T-helper 2 cell treated with Interferon-gamma antibody and Interleukin-4, amounts not matched to agents 5 μg/mL and 100 μg/mL, for 36 hours (primary cell): ENCODE data around the gene RFX5.

Experiments used
- DNase-seq: peaks from one replicate; pipeline ENCODE4 v3.0.0; 2021; ENCODE audit warnings: low spot score
- H3K27ac Mint-ChIP-seq: one replicate; pipeline ENCODE4 v1.8.0; 2021; ENCODE audit warnings: mild to moderate bottlenecking, mixed read lengths
- H3K27me3 Mint-ChIP-seq: one replicate; pipeline ENCODE4 v1.8.0; 2021; ENCODE audit warnings: low read depth, mixed read lengths
- H3K36me3 Mint-ChIP-seq: one replicate; pipeline ENCODE4 v1.8.0; 2021; ENCODE audit warnings: low read depth, mixed read lengths
- H3K4me1 Mint-ChIP-seq: one replicate; pipeline ENCODE4 v1.8.0; 2021; ENCODE audit warnings: low read depth, mixed read lengths
- H3K4me3 Mint-ChIP-seq: one replicate; pipeline ENCODE4 v1.8.0; 2022; ENCODE audit warnings: mild to moderate bottlenecking, moderate library complexity, mixed read lengths
- H3K9me3 Mint-ChIP-seq: one replicate; pipeline ENCODE4 v1.8.0; 2021; ENCODE audit warnings: mixed read lengths

RFX5 gene

DNA sequence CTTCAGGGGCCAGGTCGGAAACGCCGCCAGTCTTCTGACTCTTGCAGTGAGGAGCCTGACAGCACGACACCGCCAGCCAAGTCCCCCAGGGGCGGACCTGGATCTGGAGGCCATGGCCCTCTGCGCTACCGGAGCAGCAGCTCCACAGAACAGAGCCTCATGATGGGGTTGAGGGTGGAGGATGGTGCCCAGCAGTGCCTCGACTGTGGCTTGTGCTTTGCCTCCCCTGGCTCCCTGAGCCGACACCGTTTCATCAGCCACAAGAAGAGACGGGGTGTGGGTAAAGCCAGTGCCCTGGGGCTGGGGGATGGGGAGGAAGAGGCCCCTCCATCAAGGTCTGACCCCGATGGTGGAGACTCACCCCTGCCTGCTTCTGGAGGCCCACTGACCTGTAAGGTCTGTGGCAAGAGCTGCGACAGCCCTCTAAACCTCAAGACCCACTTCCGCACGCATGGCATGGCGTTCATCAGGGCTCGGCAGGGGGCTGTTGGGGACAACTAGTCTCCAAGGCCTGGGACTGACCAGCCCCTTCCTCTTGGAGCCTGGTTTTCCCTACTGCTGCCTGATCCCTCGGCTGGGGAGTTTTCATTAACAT lies 56.2 kb downstream of the RFX5 start:
- peaks cover 41% of the 10 kb centered on the region for H3K36me3 Mint-ChIP-seq

More for the DNA sequence above, 56.2 kb downstream of the RFX5 start:
- no peak overlapping the region for H3K4me3 Mint-ChIP-seq
- no peaks in the 10 kb centered on the region for H3K27me3 Mint-ChIP-seq
- H3K4me1 Mint-ChIP-seq, result no peaks in the 10 kb centered on the region
- H3K27ac Mint-ChIP-seq, result no peak overlapping the region
- no peak for DNase-seq
- H3K9me3 Mint-ChIP-seq, result no peaks in the 10 kb centered on the region
